Neural cell (in vitro differentiated cells): ENCODE data around the gene BRD2. TPM values are rescaled to one million over a fixed set of nuclear protein-coding genes. Genes with fewer than 3 reads are reported as not detected.

ENCODE experiments used
- H2AFZ ChIP-seq: fragments of 200-600, 300-800 bp; sonication (generic), shearing (Covaris generic); 2 replicates; pipeline ENCODE4 v1.6.0; 2014; ENCODE audit warnings: low read depth, mild to moderate bottlenecking, antibody characterized with exemption, low read length, moderate library complexity
- H3F3A ChIP-seq: fragments of 200-600 bp; shearing (Covaris generic); 2 replicates; pipeline ENCODE4 v1.6.1; 2016; ENCODE audit warnings: mild to moderate bottlenecking, moderate library complexity, mixed read lengths, antibody characterized with exemption, low read length; ENCODE audit not compliant: insufficient read depth, poor library complexity, severe bottlenecking
- H3K27ac ChIP-seq: fragments of 200-600, 300-800 bp; sonication (generic), shearing (Covaris generic); 2 replicates; pipeline ENCODE4 v1.5.1; 2014; ENCODE audit warnings: mild to moderate bottlenecking, low read length, moderate library complexity
- H3K27me3 ChIP-seq: fragments of 300-800, 200-600 bp; sonication (generic), shearing (Covaris generic); 2 replicates; pipeline ENCODE4 v1.6.0; 2014; ENCODE audit warnings: mild to moderate bottlenecking, low read depth, low read length, moderate library complexity; ENCODE audit not compliant: insufficient read depth
- H3K36me3 ChIP-seq: fragments of 300-800, 200-600 bp; sonication (generic), shearing (Covaris generic); 2 replicates; pipeline ENCODE4 v1.5.1; 2014; ENCODE audit warnings: mild to moderate bottlenecking, antibody characterized with exemption, low read length, moderate library complexity; ENCODE audit not compliant: insufficient read depth
- H3K4me2 ChIP-seq: fragments of 300-800, 200-600 bp; sonication (generic), shearing (Covaris generic); 2 replicates; pipeline ENCODE4 v1.6.0; 2014; ENCODE audit warnings: mild to moderate bottlenecking, low read length
- H3K4me3 ChIP-seq: fragments of 300-800, 200-600 bp; sonication (generic), shearing (Covaris generic); 2 replicates; pipeline ENCODE4 v1.5.1; 2014; ENCODE audit warnings: mild to moderate bottlenecking, low read length, moderate library complexity
- H3K79me2 ChIP-seq: fragments of 200-600 bp; shearing (Covaris generic); replicated peaks from 2 replicates; pipeline ENCODE4 v1.6.0; 2014; ENCODE audit warnings: mild to moderate bottlenecking, low read length, moderate library complexity; ENCODE audit not compliant: insufficient read depth
- H3K9ac ChIP-seq: fragments of 300-800, 200-600 bp; sonication (generic), shearing (Covaris generic); 2 replicates; pipeline ENCODE4 v1.6.1; 2016; ENCODE audit warnings: mild to moderate bottlenecking, low read length, mixed read lengths
- H3K9me2 ChIP-seq: fragments of 200-600 bp; shearing (Covaris generic); 2 replicates; pipeline ENCODE4 v1.6.1; 2016; ENCODE audit warnings: mild to moderate bottlenecking, low read length, mixed read lengths; ENCODE audit not compliant: insufficient read depth
- H3K9me3 ChIP-seq: fragments of 200-600, 300-800 bp; sonication (generic), shearing (Covaris generic); 2 replicates; pipeline ENCODE4 v1.6.1; 2016; ENCODE audit warnings: mild to moderate bottlenecking, mixed run types, low read length, moderate library complexity, mixed read lengths
- H4K20me1 ChIP-seq: fragments of 200-600 bp; shearing (Covaris generic); 2 replicates; pipeline ENCODE4 v1.6.1; 2016; ENCODE audit warnings: mild to moderate bottlenecking, mixed run types; ENCODE audit not compliant: insufficient read depth
- EP300 ChIP-seq: fragments of 450-650 bp; conservative IDR thresholded peaks from 2 replicates; pipeline ENCODE4 v1.6.1; 2014; ENCODE audit warnings: antibody characterized with exemption, mild to moderate bottlenecking, moderate library complexity; ENCODE audit not compliant: poor library complexity, severe bottlenecking
- EZH2 ChIP-seq: fragments of 200-600, 300-800 bp; shearing (Covaris generic), sonication (generic); IDR thresholded peaks from 2 replicates; pipeline ENCODE4 v1.6.1; 2014; ENCODE audit warnings: antibody characterized with exemption, low read length, borderline replicate concordance, mild to moderate bottlenecking; ENCODE audit not compliant: insufficient read depth, poor library complexity, severe bottlenecking
- MXI1 ChIP-seq: fragments of 450-650 bp; conservative IDR thresholded peaks from 2 replicates; pipeline ENCODE4 v1.6.1; 2014; ENCODE audit warnings: antibody characterized with exemption, mild to moderate bottlenecking; ENCODE audit not compliant: poor library complexity, severe bottlenecking
- POLR2AphosphoS5 ChIP-seq: IDR thresholded peaks from 2 replicates; pipeline ENCODE4 v1.6.1; 2012
- RAD21 ChIP-seq: fragments of 450-650 bp; conservative IDR thresholded peaks from 2 replicates; pipeline ENCODE4 v1.6.1; 2014; ENCODE audit warnings: antibody characterized with exemption, mild to moderate bottlenecking, moderate library complexity
- REST ChIP-seq: IDR thresholded peaks from 2 replicates; pipeline ENCODE4 v1.6.1; 2012; ENCODE audit warnings: borderline replicate concordance
- SMC3 ChIP-seq: fragments of 450-650 bp; conservative IDR thresholded peaks from 2 replicates; pipeline ENCODE4 v1.6.1; 2014; ENCODE audit warnings: antibody characterized with exemption, mild to moderate bottlenecking, moderate library complexity; ENCODE audit not compliant: poor library complexity
- TAF1 ChIP-seq: IDR thresholded peaks from 2 replicates; pipeline ENCODE4 v1.6.1; 2012; ENCODE audit warnings: low read depth
- polyA plus RNA-seq: library from polyadenylated mRNA; depleted of rRNA; stranded (reverse); fragments of >200 nt; gene quantifications from 2 replicates; pipeline ENCODE4 v1.2.3, GENCODE V29; 2014
- TF ChIP-seq, protein P1 (sequence below): fragments of 450-650 bp; IDR thresholded peaks from 2 replicates; pipeline ENCODE4 v1.5.1; 2014; ENCODE audit warnings: antibody characterized with exemption, mild to moderate bottlenecking, moderate library complexity; ENCODE audit not compliant: poor library complexity, severe bottlenecking

BRD2 gene
- polyA plus RNA-seq, 1 donor from 2014 or later: 107 TPM

- Histone ChIP-seq H3K9me3 (no peaks in the 10 kb centered on the region), H3K9me2 (no peaks in the 10 kb centered on the region), H3K27me3 (no peaks in the 10 kb centered on the region), H3K27ac (no peak overlapping the region), H3K79me2 (no peaks in the 10 kb centered on the region), H3K4me3 (no peak overlapping the region), H2AFZ (no peak overlapping the region), H4K20me1 (no peaks in the 10 kb centered on the region), H3K9ac (no peak overlapping the region), H3K4me2 (no peak overlapping the region), H3F3A (no peaks in the 10 kb centered on the region), H3K36me3 (no peaks in the 10 kb centered on the region)
- TF ChIP-seq, protein P1, sequence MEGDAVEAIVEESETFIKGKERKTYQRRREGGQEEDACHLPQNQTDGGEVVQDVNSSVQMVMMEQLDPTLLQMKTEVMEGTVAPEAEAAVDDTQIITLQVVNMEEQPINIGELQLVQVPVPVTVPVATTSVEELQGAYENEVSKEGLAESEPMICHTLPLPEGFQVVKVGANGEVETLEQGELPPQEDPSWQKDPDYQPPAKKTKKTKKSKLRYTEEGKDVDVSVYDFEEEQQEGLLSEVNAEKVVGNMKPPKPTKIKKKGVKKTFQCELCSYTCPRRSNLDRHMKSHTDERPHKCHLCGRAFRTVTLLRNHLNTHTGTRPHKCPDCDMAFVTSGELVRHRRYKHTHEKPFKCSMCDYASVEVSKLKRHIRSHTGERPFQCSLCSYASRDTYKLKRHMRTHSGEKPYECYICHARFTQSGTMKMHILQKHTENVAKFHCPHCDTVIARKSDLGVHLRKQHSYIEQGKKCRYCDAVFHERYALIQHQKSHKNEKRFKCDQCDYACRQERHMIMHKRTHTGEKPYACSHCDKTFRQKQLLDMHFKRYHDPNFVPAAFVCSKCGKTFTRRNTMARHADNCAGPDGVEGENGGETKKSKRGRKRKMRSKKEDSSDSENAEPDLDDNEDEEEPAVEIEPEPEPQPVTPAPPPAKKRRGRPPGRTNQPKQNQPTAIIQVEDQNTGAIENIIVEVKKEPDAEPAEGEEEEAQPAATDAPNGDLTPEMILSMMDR: peak; percentile 17
- TF ChIP-seq RAD21: no peak
These were observed 13.2 kb upstream of the BRD2 start for GRCh38 chr6:32954986-32955802.

DNA sequence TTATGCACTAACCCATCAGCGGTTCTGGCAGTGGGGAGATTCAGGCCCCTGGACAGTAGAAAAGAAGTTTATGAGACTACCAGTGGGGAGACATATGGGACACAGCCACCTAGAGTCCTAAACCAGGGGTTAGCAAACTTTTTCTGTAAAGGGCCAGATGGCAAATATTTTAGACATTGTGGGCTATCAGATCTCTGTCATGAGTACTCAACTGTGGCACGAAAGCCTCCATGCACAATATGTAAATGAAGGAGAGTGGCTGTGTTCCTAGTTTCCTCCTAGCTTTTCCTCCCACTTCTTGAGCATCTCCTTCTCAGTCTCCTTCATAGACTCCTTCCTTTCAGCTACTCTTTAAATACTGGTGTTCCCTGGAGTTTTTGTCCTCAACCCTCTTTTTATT is 12.2 kb upstream of the BRD2 start:
- no peaks in the 10 kb centered on the region for H3K27me3 ChIP-seq
- no peak overlapping the region for H3K9ac ChIP-seq
- no peaks in the 10 kb centered on the region for H3K79me2 ChIP-seq
- no peaks in the 10 kb centered on the region for H3K36me3 ChIP-seq
- no peak overlapping the region for H3K4me2 ChIP-seq
- no peaks in the 10 kb centered on the region for H3F3A ChIP-seq
- H3K27ac ChIP-seq: no peak overlapping the region
- H2AFZ ChIP-seq: no peak overlapping the region
- no peaks in the 10 kb centered on the region for H3K9me3 ChIP-seq
- TF ChIP-seq MXI1 (no peak), TAF1 (no peak), RAD21 (no peak), EP300 (no peak), EZH2 (no peak), REST (no peak), SMC3 (no peak), POLR2AphosphoS5 (no peak)
- TF ChIP-seq, protein P1: no peak
- H4K20me1 ChIP-seq: no peaks in the 10 kb centered on the region
- H3K9me2 ChIP-seq: no peaks in the 10 kb centered on the region
- H3K4me3 ChIP-seq: no peak overlapping the region
